Loucy (cell line): ENCODE data around the gene IL20RB.

Experiments
- H2AFZ ChIP-seq: fragments of 200-600 bp; sonication (generic); 2 replicates; pipeline ENCODE4 v1.6.0; 2016; ENCODE audit warnings: antibody characterized with exemption, mild to moderate bottlenecking, low read length, moderate library complexity
- H3F3A ChIP-seq: fragments of 200-600 bp; 2 replicates; pipeline ENCODE4 v1.6.0; 2016; ENCODE audit warnings: antibody characterized with exemption, low read depth, mild to moderate bottlenecking
- H3K27me3 ChIP-seq: fragments of 200-600 bp; sonication (generic); 2 replicates; pipeline ENCODE4 v1.6.1; 2014; ENCODE audit warnings: low read length, mild to moderate bottlenecking; ENCODE audit not compliant: insufficient read depth, poor library complexity, severe bottlenecking
- H3K36me3 ChIP-seq: fragments of 200-600 bp; sonication (generic); 2 replicates; pipeline ENCODE4 v1.6.1; 2016; ENCODE audit warnings: low read length; ENCODE audit not compliant: insufficient read depth
- H3K4me1 ChIP-seq: fragments of 200-600 bp; sonication (generic); 2 replicates; pipeline ENCODE4 v1.5.1; 2014; ENCODE audit warnings: low read length, mild to moderate bottlenecking; ENCODE audit not compliant: insufficient read depth, poor library complexity, severe bottlenecking
- H3K4me2 ChIP-seq: fragments of 200-600 bp; sonication (generic); 2 replicates; pipeline ENCODE4 v1.6.0; 2014; ENCODE audit warnings: antibody characterized with exemption, low read length, low read depth, mild to moderate bottlenecking; ENCODE audit not compliant: poor library complexity, severe bottlenecking
- H3K4me3 ChIP-seq: fragments of 200-600 bp; sonication (generic); 2 replicates; pipeline ENCODE4 v1.5.1; 2014; ENCODE audit warnings: low read length, mild to moderate bottlenecking, mixed read lengths; ENCODE audit not compliant: poor library complexity, severe bottlenecking
- H3K79me2 ChIP-seq: fragments of 200-600 bp; sonication (generic); 2 replicates; pipeline ENCODE4 v1.6.1; 2014; ENCODE audit warnings: low read length; ENCODE audit not compliant: insufficient read depth
- H3K9ac ChIP-seq: fragments of 200-600 bp; sonication (generic); 2 replicates; pipeline ENCODE4 v1.6.0; 2014; ENCODE audit warnings: mild to moderate bottlenecking, low read depth, low read length, moderate library complexity; ENCODE audit not compliant: poor library complexity, severe bottlenecking
- H3K9me2 ChIP-seq: fragments of 200-600 bp; sonication (generic); replicated peaks from 2 replicates; pipeline ENCODE4 v1.6.1; 2016; ENCODE audit warnings: low read depth, low read length, mixed read lengths
- H3K9me3 ChIP-seq: fragments of 200-600 bp; sonication (generic); 2 replicates; pipeline ENCODE4 v1.6.1; 2014; ENCODE audit warnings: mild to moderate bottlenecking, antibody characterized with exemption, low read length, low read depth; ENCODE audit not compliant: insufficient read depth
- H4K20me1 ChIP-seq: fragments of 200-600 bp; sonication (generic); 2 replicates; pipeline ENCODE4 v1.6.0; 2014; ENCODE audit warnings: antibody characterized with exemption, low read length, mild to moderate bottlenecking; ENCODE audit not compliant: insufficient read depth, poor library complexity, severe bottlenecking
- CTCF ChIP-seq: fragments of 200-600 bp; sonication (generic); conservative IDR thresholded peaks from 2 replicates; pipeline ENCODE4 v1.5.1; 2014; ENCODE audit warnings: mild to moderate bottlenecking, antibody characterized with exemption, low read length
- EZH2phosphoT487 ChIP-seq: fragments of 200-600 bp; IDR thresholded peaks from 2 replicates; pipeline ENCODE4 v1.6.1; 2018; ENCODE audit warnings: antibody characterized with exemption, mild to moderate bottlenecking, moderate library complexity, borderline replicate concordance

IL20RB gene

GRCh38 chr3:137039570-137039969 lies 81.8 kb downstream of the IL20RB start:
- Histone ChIP-seq H3K9me3 (no peaks in the 10 kb centered on the region), H3K27me3 (no peaks in the 10 kb centered on the region), H3K36me3 (no peaks in the 10 kb centered on the region), H3F3A (no peaks in the 10 kb centered on the region), H3K4me2 (no peak overlapping the region), H3K4me1 (no peaks in the 10 kb centered on the region), H3K79me2 (no peaks in the 10 kb centered on the region), H3K4me3 (no peak overlapping the region), H2AFZ (no peak overlapping the region), H3K9ac (no peak overlapping the region), H3K9me2 (no peaks in the 10 kb centered on the region), H4K20me1 (no peaks in the 10 kb centered on the region)
- TF ChIP-seq EZH2phosphoT487, result no peak
- no peak for TF ChIP-seq CTCF

GRCh38 chr3:137041251-137041650 lies 83.5 kb downstream of the IL20RB start:
- no peak for TF ChIP-seq EZH2phosphoT487
- TF ChIP-seq CTCF, result no peak
- Histone ChIP-seq H3K9me2 (no peaks in the 10 kb centered on the region), H3K27me3 (no peaks in the 10 kb centered on the region), H3K36me3 (no peaks in the 10 kb centered on the region), H3K9ac (no peak overlapping the region), H2AFZ (no peak overlapping the region), H3K4me2 (no peak overlapping the region), H3F3A (no peaks in the 10 kb centered on the region), H3K4me1 (no peaks in the 10 kb centered on the region), H3K79me2 (no peaks in the 10 kb centered on the region), H4K20me1 (no peaks in the 10 kb centered on the region), H3K4me3 (no peak overlapping the region), H3K9me3 (no peaks in the 10 kb centered on the region)

GRCh38 chr3:137041686-137042085 lies 83.9 kb downstream of the IL20RB start:
- H3K4me2 ChIP-seq, result no peak overlapping the region
- H3K4me1 ChIP-seq, result no peaks in the 10 kb centered on the region
- no peaks in the 10 kb centered on the region for H3K9me2 ChIP-seq
- H3K4me3 ChIP-seq, result no peak overlapping the region
- TF ChIP-seq CTCF (no peak), EZH2phosphoT487 (no peak)
- H3F3A ChIP-seq, result no peaks in the 10 kb centered on the region
- no peaks in the 10 kb centered on the region for H3K36me3 ChIP-seq
- H3K9ac ChIP-seq, result no peak overlapping the region
- H3K79me2 ChIP-seq, result no peaks in the 10 kb centered on the region
- no peaks in the 10 kb centered on the region for H3K27me3 ChIP-seq
- no peaks in the 10 kb centered on the region for H3K9me3 ChIP-seq
- H2AFZ ChIP-seq, result no peak overlapping the region
- H4K20me1 ChIP-seq, result no peaks in the 10 kb centered on the region
